Measurements from ENCODE around the gene PHETA1. TPM values are rescaled to one million over a fixed set of nuclear protein-coding genes. Genes with fewer than 3 reads are reported as not detected.
"Not testable (repeated sequence)": the region's sequence is repeated elsewhere in the genome, so short reads cannot be mapped to it uniquely, and the experiment has no call there.

Gene PHETA1
- total RNA-seq, 1 donor from 2014 or later = 18.2 TPM

DNA sequence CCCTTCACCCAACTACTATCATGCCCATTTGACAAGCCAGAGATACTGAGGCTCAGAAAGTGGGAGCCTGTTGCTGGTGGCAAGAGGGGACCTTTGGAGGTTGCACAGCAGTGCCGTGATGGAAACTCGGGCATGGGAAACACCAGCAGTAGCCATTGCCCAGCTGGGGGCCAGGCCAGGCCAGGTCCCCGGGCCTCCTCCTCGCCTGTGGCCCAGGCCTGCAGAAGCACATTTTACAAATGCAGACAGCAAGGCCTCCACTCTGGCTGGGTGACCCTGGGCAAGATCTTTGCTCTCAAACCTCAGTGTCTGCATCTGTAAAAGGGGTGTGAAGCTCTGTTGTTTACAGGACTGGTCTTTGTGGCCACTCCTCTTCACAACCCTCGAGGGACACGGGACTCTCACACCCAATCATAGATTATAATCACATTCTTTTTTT is 32.3 kb upstream of the PHETA1 start:
- DNase-seq (ENCODE audit: low spot score in 2 of 2, unreplicated experiment in 2 of 2) = no peak
- TF ChIP-seq, protein P1, sequence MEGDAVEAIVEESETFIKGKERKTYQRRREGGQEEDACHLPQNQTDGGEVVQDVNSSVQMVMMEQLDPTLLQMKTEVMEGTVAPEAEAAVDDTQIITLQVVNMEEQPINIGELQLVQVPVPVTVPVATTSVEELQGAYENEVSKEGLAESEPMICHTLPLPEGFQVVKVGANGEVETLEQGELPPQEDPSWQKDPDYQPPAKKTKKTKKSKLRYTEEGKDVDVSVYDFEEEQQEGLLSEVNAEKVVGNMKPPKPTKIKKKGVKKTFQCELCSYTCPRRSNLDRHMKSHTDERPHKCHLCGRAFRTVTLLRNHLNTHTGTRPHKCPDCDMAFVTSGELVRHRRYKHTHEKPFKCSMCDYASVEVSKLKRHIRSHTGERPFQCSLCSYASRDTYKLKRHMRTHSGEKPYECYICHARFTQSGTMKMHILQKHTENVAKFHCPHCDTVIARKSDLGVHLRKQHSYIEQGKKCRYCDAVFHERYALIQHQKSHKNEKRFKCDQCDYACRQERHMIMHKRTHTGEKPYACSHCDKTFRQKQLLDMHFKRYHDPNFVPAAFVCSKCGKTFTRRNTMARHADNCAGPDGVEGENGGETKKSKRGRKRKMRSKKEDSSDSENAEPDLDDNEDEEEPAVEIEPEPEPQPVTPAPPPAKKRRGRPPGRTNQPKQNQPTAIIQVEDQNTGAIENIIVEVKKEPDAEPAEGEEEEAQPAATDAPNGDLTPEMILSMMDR (IDR thresholded peaks at IDR 0.05; ENCODE audit: unreplicated experiment) = no peak
- Mint-ChIP-seq H3K27ac (no peak overlapping the region), H3K9me3 (no peaks in the 10 kb centered on the region), H3K27me3 (ENCODE audit: low read depth) (peaks cover 33% of the 10 kb centered on the region), H3K36me3 (no peaks in the 10 kb centered on the region), H3K4me3 (no peak overlapping the region), H3K4me1 (peaks cover 11% of the 10 kb centered on the region)

DNA sequence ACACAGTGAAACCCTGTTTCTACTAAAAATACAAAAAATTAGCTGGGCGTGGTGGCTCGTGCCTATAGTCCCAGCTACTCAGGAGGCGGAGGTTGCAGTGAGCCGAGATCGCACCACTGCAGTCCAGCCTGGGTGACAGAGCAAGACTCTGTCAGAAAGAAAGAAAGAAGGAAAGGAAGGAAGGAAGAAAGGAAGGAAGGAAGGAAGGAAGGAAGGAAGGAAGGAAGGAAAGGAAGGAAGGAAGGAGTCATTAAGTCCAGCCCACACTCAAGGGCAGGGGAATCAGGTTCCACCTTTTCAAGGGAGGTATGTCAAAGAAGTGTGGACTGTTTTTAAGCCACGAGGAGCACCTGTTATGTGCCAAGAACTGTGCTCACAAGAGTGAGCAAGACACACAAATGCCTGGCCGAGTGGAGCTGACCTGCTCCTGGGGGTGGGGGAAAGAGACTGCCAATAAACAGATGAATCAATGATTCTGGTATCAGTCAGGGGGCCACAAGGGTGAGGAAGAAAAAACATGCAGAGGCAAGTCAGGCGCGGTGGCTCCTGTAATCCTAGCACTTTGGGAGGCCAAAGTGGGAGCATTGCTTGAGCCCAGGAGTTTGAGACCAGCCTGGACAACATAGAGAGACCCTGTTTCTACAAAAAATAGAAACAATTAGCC is 31.0 kb upstream of the PHETA1 start:
- H3K9me3 Mint-ChIP-seq; H3K27ac Mint-ChIP-seq; H3K4me3 Mint-ChIP-seq; H3K36me3 Mint-ChIP-seq; DNase-seq (ENCODE audit: low spot score in 2 of 2, unreplicated experiment in 2 of 2); H3K4me1 Mint-ChIP-seq: not testable (repeated sequence)
- H3K27me3 Mint-ChIP-seq (ENCODE audit: low read depth) = peaks cover 29% of the 10 kb centered on the region

DNA sequence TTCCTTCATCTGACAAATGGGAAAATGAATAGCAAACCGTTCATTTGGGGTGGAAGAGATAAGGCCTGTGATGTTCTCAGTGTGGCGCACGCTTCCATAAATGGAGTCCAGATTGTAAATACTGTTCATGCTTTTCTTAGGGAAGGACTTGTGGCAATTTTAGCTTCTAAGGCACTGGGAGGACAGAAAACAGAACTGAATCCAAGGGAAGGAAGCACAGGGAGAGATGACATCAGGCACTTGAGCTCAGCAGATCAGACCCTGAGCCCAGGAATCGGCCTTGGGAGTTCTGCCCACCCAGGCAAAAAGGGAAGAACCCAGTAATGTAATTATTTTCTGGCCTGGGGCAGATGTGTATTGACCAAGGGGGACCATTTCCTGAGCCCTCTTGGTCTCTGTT is 29.6 kb upstream of the PHETA1 start:
- Mint-ChIP-seq H3K4me3 (no peak overlapping the region), H3K27me3 (ENCODE audit: low read depth) (peaks cover 19% of the 10 kb centered on the region), H3K4me1 (peaks cover 9% of the 10 kb centered on the region), H3K9me3 (no peaks in the 10 kb centered on the region), H3K36me3 (no peaks in the 10 kb centered on the region), H3K27ac (no peak overlapping the region)
- TF ChIP-seq, protein P1 (IDR thresholded peaks at IDR 0.05; ENCODE audit: unreplicated experiment) = no peak
- DNase-seq (ENCODE audit: low spot score in 2 of 2, unreplicated experiment in 2 of 2) = no peak

DNA sequence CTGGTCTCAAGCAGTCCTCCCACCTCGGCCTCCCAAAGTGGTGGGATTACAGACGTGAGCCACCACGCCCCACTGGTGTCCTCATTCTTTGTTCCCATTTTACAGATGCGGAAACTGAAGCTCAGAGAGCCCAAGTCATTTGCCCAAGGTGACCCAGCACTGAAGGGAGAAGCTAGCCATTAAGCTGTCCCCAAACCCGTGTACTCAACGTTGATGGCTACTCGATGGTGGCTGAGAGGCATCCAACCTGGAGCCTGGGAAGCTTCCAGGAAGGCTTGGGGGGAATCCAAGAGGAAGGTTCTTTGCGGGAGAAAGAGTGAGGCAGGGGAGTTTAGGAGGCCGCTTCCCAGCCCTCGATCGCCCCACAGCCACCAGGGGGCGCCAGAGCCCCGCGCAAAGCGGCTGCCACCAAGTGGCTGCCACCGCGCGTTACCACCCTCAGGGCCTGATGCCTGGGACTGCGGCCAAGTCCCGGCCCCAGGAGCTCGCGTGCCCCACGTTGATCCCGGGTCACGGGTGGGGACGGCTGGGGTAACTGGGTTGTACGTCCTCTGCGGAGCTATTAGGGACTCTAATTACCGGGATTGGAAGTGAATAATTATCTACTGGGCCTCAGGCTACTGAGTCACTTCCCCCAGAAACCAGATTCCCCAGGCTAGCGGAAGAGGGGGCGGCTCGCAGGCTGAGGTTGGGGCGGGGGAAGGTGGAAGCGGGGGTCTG is 28.0 kb upstream of the PHETA1 start:
- Mint-ChIP-seq H3K36me3 (no peaks in the 10 kb centered on the region), H3K9me3 (no peaks in the 10 kb centered on the region), H3K4me3 (peak overlapping the region; percentile 55), H3K27me3 (ENCODE audit: low read depth) (peaks cover 12% of the 10 kb centered on the region), H3K27ac (no peak overlapping the region), H3K4me1 (peaks cover 5% of the 10 kb centered on the region)
- DNase-seq (ENCODE audit: low spot score in 2 of 2, unreplicated experiment in 2 of 2) = peak; percentile 81 to 95
- TF ChIP-seq, protein P1 (IDR thresholded peaks at IDR 0.05; ENCODE audit: unreplicated experiment) = peak; percentile 95

DNA sequence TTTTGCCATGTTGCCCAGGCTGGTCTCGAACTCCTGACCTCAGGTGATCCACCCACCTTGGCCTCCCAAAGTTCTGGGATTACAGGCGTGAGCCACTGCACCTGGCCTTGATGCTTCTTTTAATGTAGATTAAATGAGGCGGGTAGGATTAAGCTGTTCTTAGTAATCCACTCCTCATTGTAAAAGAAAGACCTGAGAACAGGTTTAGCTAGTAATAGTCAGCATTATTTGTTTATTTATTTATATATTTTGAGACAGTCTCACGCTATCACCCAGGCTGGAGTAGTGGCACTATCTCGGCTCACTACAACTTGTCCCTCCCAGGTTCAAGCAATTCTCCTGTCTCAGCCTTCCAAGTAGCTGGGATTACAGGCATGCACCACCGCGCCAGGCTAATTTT is 27.4 kb upstream of the PHETA1 start:
- H3K9me3 Mint-ChIP-seq; H3K36me3 Mint-ChIP-seq; H3K4me1 Mint-ChIP-seq; H3K4me3 Mint-ChIP-seq; H3K27ac Mint-ChIP-seq; DNase-seq (ENCODE audit: low spot score in 2 of 2, unreplicated experiment in 2 of 2): not testable (repeated sequence)
- peaks cover 12% of the 10 kb centered on the region for H3K27me3 Mint-ChIP-seq (ENCODE audit: low read depth)

DNA sequence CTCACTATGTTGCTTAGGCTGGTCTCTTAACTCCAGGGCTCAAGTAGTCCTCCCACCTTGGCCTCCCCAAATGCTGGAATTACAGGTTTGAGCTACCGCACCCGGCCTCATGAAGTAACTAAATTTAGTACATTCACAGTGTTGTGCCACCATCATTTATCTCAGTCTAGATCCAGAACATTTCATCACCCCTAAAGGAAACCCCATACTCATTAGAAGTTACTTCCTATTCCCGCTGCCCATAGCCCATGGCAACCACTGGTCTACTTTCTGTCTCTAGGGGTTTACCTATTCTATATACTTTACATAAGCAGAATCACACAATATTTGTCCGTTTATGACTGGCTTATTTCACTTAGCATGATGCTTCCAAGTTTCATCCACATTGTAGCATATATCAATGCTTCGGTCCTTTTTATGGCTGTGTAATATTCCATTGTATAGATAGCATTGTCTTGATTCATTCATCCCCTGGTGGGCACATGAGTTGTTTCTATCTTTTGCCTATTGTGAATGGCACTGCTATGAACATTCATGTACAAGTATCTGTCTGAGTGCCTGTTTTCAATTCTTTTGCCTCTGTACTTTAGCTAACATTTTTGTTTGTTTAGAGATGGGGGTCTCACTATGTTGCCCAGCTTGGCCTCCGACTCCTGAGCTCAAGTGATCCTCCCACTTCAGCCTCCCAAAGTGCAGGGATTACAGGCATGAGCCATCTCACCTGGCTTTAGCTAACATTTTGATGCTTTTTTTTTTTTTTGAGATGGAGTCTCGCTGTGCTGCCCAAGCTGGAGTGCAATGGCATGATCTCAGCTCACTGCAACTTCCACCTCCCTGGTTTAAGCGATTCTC is 26.7 kb upstream of the PHETA1 start:
- TF ChIP-seq, protein P1 (IDR thresholded peaks at IDR 0.05; ENCODE audit: unreplicated experiment) = no peak
- H3K36me3 Mint-ChIP-seq = no peaks in the 10 kb centered on the region
- peaks cover 5% of the 10 kb centered on the region for H3K4me1 Mint-ChIP-seq
- H3K4me3 Mint-ChIP-seq = no peak overlapping the region
- H3K9me3 Mint-ChIP-seq = no peaks in the 10 kb centered on the region
- peaks cover 15% of the 10 kb centered on the region for H3K27me3 Mint-ChIP-seq (ENCODE audit: low read depth)
- H3K27ac Mint-ChIP-seq = no peak overlapping the region
- DNase-seq (ENCODE audit: low spot score in 2 of 2, unreplicated experiment in 2 of 2) = no peak

Data from mesothelial cell of epicardium (in vitro differentiated cells).